Thymus (tissue), 11 donors: ENCODE results near the gene PKNOX2. TPM values are rescaled to one million over a fixed set of nuclear protein-coding genes. Genes with fewer than 3 reads are reported as not detected.

Experiments used
- DNase-seq, 9 donors: peaks; one replicate each; pipeline ENCODE4 v3.0.0-alpha.2; 2013; ENCODE audit warnings: low spot score in 9 of 9, low read depth in 6 of 9, missing footprints in 1 of 9
- H3K27ac ChIP-seq, 2 donors: one replicate each; pipeline ENCODE4 v1.5.1; 2013; ENCODE audit warnings: control low read depth in 1 of 2, low read depth in 1 of 2, low read length in 1 of 2, mild to moderate bottlenecking in 1 of 2, moderate library complexity in 1 of 2
- H3K27me3 ChIP-seq, 2 donors: one replicate each; pipeline ENCODE4 v1.5.1; 2013; ENCODE audit warnings: low read length in 1 of 2; ENCODE audit not compliant: control insufficient read depth in 2 of 2, insufficient read depth in 1 of 2
- H3K36me3 ChIP-seq, 2 donors: one replicate each; pipeline ENCODE4 v1.5.1; 2013; ENCODE audit warnings: low read length in 1 of 2, mild to moderate bottlenecking in 1 of 2, moderate library complexity in 1 of 2; ENCODE audit not compliant: control insufficient read depth in 2 of 2, insufficient read depth in 2 of 2
- H3K4me1 ChIP-seq, 2 donors: one replicate each; pipeline ENCODE4 v1.5.1; 2013; ENCODE audit warnings: low read length in 2 of 2; ENCODE audit not compliant: control insufficient read depth in 2 of 2, insufficient read depth in 2 of 2
- H3K4me3 ChIP-seq, 2 donors: one replicate each; pipeline ENCODE4 v1.5.1; 2013; ENCODE audit warnings: low read length in 2 of 2, control low read depth in 1 of 2, mild to moderate bottlenecking in 1 of 2
- H3K9me3 ChIP-seq, 2 donors: one replicate each; pipeline ENCODE4 v1.5.1; 2013; ENCODE audit warnings: low read length in 1 of 2, mild to moderate bottlenecking in 1 of 2; ENCODE audit not compliant: control insufficient read depth in 2 of 2, insufficient read depth in 1 of 2
- WGBS: extraction: QIAGEN DNeasy Blood & Tissue Kit; methylation state at CpG from one replicate; pipeline ENCODE4 v1.1.7; 2013; 5-methylcytosine and 5-hydroxymethylcytosine counted together
- polyA plus RNA-seq: library from polyadenylated mRNA; stranded (reverse); fragments of 200-250 nt; gene quantifications from one replicate; pipeline ENCODE4 v1.2.3, GENCODE V29; 2013
- total RNA-seq: library from RNA; stranded (reverse); fragments of 120-200 nt; gene quantifications from one replicate; pipeline ENCODE4 v1.2.4, GENCODE V29; 2013
- donor health status: healthy.

Gene PKNOX2
- total and polyA plus RNA-seq, 2 donors, result 1.3 to 2.2 TPM

GRCh38 chr11:125358254-125358840 is 193.8 kb downstream of the PKNOX2 start:
- Histone ChIP-seq H3K36me3 (no peaks in the 10 kb centered on the region), H3K27ac (no peak overlapping the region), H3K4me1 (no peaks in the 10 kb centered on the region), H3K9me3 (no peaks in the 10 kb centered on the region), H3K27me3 (no peaks in the 10 kb centered on the region), H3K4me3 (no peak overlapping the region)
- 96% methylated on average over 6 of the region's 6 CpGs for WGBS
- DNase-seq, result no peak

- H3K27ac ChIP-seq, result no peak overlapping the region
- no peaks in the 10 kb centered on the region for H3K4me1 ChIP-seq
- no peaks in the 10 kb centered on the region for H3K27me3 ChIP-seq
- H3K9me3 ChIP-seq, result no peaks in the 10 kb centered on the region
- no peaks in the 10 kb centered on the region for H3K36me3 ChIP-seq
- H3K4me3 ChIP-seq, result no peak overlapping the region
- no peak for DNase-seq
- 96% methylated on average over 9 of the region's 9 CpGs for WGBS
Observed at GRCh38 chr11:125359130-125359529, 194.6 kb downstream of the PKNOX2 start.

DNA sequence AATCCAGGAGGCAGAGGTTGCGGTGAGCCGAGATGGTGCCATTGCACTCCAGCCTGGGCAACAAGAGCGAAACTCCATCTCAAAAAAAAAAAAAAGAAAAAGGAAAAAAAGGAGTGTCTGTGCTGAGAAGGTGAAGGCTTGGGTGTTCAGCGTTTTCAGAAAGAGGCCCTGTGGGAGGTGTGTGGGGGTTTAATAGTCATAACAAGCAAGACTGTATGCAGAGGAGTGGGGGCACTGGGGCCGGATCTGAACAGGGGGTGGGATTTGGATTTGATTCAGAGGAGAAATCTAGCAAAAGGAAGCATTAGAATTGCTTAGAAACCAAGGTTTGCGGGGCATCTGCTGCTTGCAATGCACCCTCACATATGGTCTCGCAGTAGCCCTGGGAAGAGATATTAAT is 195.5 kb downstream of the PKNOX2 start:
- 81% methylated on average over 7 of the region's 7 CpGs for WGBS
- DNase-seq, result no peak
- no peaks in the 10 kb centered on the region for H3K27me3 ChIP-seq
- H3K9me3 ChIP-seq, result no peaks in the 10 kb centered on the region
- no peak overlapping the region for H3K4me3 ChIP-seq
- no peaks in the 10 kb centered on the region for H3K36me3 ChIP-seq
- H3K4me1 ChIP-seq, result no peaks in the 10 kb centered on the region
- no peak overlapping the region for H3K27ac ChIP-seq

- Histone ChIP-seq H3K27me3 (no peaks in the 10 kb centered on the region), H3K27ac (no peak overlapping the region), H3K36me3 (no peaks in the 10 kb centered on the region), H3K4me3 (no peak overlapping the region), H3K4me1 (no peaks in the 10 kb centered on the region), H3K9me3 (no peaks in the 10 kb centered on the region)
- no peak for DNase-seq
- 87% methylated on average over 11 of the region's 11 CpGs for WGBS
Observed at GRCh38 chr11:125364121-125364826, 199.7 kb downstream of the PKNOX2 start.

DNA sequence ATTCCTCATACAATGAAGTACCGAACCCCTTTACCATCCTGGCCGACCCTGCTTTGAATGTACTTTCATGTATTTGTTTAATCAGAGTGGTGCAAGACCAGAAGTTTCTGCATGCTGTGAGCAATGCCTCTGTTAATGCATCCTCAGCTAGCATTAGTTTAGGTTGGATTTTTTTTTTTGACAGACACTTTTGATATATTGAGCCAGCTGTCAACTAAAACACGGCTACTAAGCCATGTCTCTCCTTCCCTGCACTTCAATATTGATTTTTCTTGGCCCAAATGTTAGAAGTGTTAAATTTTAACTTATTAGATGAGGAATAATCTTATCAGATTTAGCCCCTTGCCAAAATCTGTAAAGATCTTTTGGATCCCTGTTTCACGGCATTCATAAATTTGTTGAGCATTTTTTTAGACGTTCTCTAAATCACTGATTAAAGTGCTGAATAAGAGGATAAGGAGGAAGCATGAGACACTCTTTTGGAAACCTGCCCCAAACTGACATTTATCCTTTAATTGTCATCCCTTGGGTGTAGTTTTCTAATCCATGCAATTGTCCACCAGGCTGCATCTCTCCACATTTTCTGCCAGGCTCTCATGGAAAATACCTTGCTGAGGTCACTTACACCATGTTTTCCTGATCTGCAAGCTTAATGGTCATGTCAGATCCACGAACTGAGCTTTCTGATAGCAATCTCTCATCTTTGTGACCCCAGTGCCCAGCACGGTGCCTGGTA is 200.8 kb downstream of the PKNOX2 start:
- peaks cover 0 to 6% of the 10 kb centered on the region in 2 donors for H3K27me3 ChIP-seq
- no peak overlapping the region for H3K27ac ChIP-seq
- no peaks in the 10 kb centered on the region for H3K4me1 ChIP-seq
- H3K9me3 ChIP-seq, result no peaks in the 10 kb centered on the region
- H3K4me3 ChIP-seq, result no peak overlapping the region
- WGBS, result 85% methylated on average over 7 of the region's 7 CpGs
- no peaks in the 10 kb centered on the region for H3K36me3 ChIP-seq
- DNase-seq, result no peak

- no peak for DNase-seq
- WGBS, result 88% methylated on average over 8 of the region's 8 CpGs
Observed at GRCh38 chr11:125367710-125368109, 203.2 kb downstream of the PKNOX2 start.

GRCh38 chr11:125368757-125369156 is 204.2 kb downstream of the PKNOX2 start:
- no peak for DNase-seq
- no peak overlapping the region for H3K4me3 ChIP-seq
- H3K27me3 ChIP-seq, result peaks cover 0 to 27% of the 10 kb centered on the region in 2 donors
- H3K4me1 ChIP-seq, result peaks cover 2 to 12% of the 10 kb centered on the region in 2 donors
- no peaks in the 10 kb centered on the region for H3K36me3 ChIP-seq
- H3K27ac ChIP-seq, result no peak overlapping the region
- H3K9me3 ChIP-seq, result no peaks in the 10 kb centered on the region
- 84% methylated on average over 4 of the region's 4 CpGs for whole genome bisulfite sequencing

More at GRCh38 chr11:125367710-125368109, 203.2 kb downstream of the PKNOX2 start:
- Histone ChIP-seq H3K9me3 (no peaks in the 10 kb centered on the region), H3K4me1 (peaks cover 2 to 12% of the 10 kb centered on the region in 2 donors), H3K4me3 (no peak overlapping the region), H3K27me3 (peaks cover 0 to 25% of the 10 kb centered on the region in 2 donors), H3K27ac (no peak overlapping the region), H3K36me3 (no peaks in the 10 kb centered on the region)

- Histone ChIP-seq H3K4me3 (no peak overlapping the region), H3K27me3 (peaks cover 0 to 27% of the 10 kb centered on the region in 2 donors)
- 84% methylated on average over 6 of the region's 6 CpGs for WGBS
Observed at GRCh38 chr11:125369808-125370207, 205.3 kb downstream of the PKNOX2 start.

More at GRCh38 chr11:125369808-125370207, 205.3 kb downstream of the PKNOX2 start:
- Histone ChIP-seq H3K27ac (no peak overlapping the region), H3K36me3 (no peaks in the 10 kb centered on the region), H3K4me1 (peaks cover 2 to 17% of the 10 kb centered on the region in 2 donors), H3K9me3 (no peaks in the 10 kb centered on the region)
- no peak for DNase-seq
